Endothelial cell of umbilical vein (primary cell): ENCODE results near the gene DAD1. TPM values are rescaled to one million over a fixed set of nuclear protein-coding genes. Genes with fewer than 3 reads are reported as not detected.

ENCODE experiments used
- BruUV-seq: library from RNA; stranded (reverse); fragments of 400-500 nt; replicated peaks from 2 replicates; lab custom pipeline; 2021; lab: Mats Ljungman, UMichigan
- CTCF ChIA-PET: fragments of 300-600, 350-600 bp; sonication (Branson Sonifier 250); formaldehyde crosslinking; loops from one replicate; lab custom pipeline; 2021; ENCODE audit warnings: antibody characterized with exemption, inconsistent platforms; lab: Charles Lee
- POLR2A ChIA-PET: fragments of 300-600, 350-600 bp; sonication (Branson Sonifier 250); formaldehyde crosslinking; loops from one replicate; lab custom pipeline; 2021; ENCODE audit warnings: antibody characterized with exemption, inconsistent platforms; lab: Charles Lee
- DNase-seq: peaks from one replicate; pipeline ENCODE4 v3.0.0-alpha.2; 2011; ENCODE audit warnings: low read depth, low spot score
- FAIRE-seq: peaks from 2 replicates; lab custom pipeline; 2011; peaks lifted over from hg19 to GRCh38; lab: Jason Lieb, UNC
- H2AFZ ChIP-seq: 2 replicates; pipeline ENCODE4 v1.6.0; 2012; ENCODE audit warnings: low read depth, low read length, control low read depth, inconsistent platforms
- H3K27ac ChIP-seq: 2 replicates; pipeline ENCODE4 v1.5.1; 2011; ENCODE audit warnings: low read depth, mild to moderate bottlenecking, control low read depth, low read length, moderate library complexity; ENCODE audit not compliant: insufficient read depth
- H3K27me3 ChIP-seq, 2 experiments: 2 replicates each; pipeline versions ENCODE4 v1.6.0 to v1.6.1; 2011; ENCODE audit warnings: low read length in 2 of 2, mixed read lengths in 1 of 2; ENCODE audit not compliant: control insufficient read depth in 2 of 2, insufficient read depth in 2 of 2
- H3K36me3 ChIP-seq, 2 experiments: 2 replicates in 1 of 2; 3 replicates in 1 of 2; pipeline ENCODE4 v1.5.1; 2011; ENCODE audit warnings: low read length in 2 of 2, mild to moderate bottlenecking in 1 of 2, moderate library complexity in 1 of 2; ENCODE audit not compliant: control insufficient read depth in 2 of 2, insufficient read depth in 2 of 2; ENCODE audit errors: extremely low read depth in 1 of 2
- H3K4me1 ChIP-seq: 3 replicates; pipeline ENCODE4 v1.5.1; 2011; ENCODE audit warnings: mild to moderate bottlenecking, low read length; ENCODE audit not compliant: control insufficient read depth, insufficient read depth; ENCODE audit errors: extremely low read depth
- H3K4me2 ChIP-seq: 2 replicates; pipeline ENCODE4 v1.6.1; 2011; ENCODE audit warnings: low read length, control low read depth, mixed read lengths; ENCODE audit not compliant: insufficient read depth
- H3K4me3 ChIP-seq, 3 experiments: fragments of 200-600 bp in 1 of 3; sonication (generic), shearing (Covaris generic) in 1 of 3; replicated peaks in 1 of 3; 2 replicates each; pipeline ENCODE4 v1.5.1; 2011 to 2016; ENCODE audit warnings: control low read depth in 3 of 3, low read length in 3 of 3, mild to moderate bottlenecking in 2 of 3, inconsistent platforms in 1 of 3, low read depth in 1 of 3, moderate library complexity in 1 of 3; ENCODE audit not compliant: insufficient read depth in 1 of 3
- H3K79me2 ChIP-seq: 2 replicates; pipeline ENCODE4 v1.6.0; 2012; ENCODE audit warnings: low read length, inconsistent platforms; ENCODE audit not compliant: control insufficient read depth, insufficient read depth
- H3K9ac ChIP-seq: replicated peaks from 2 replicates; pipeline ENCODE3; 2011; ENCODE audit warnings: low read length, control low read depth; ENCODE audit not compliant: insufficient read depth; ENCODE audit errors: extremely low read depth
- H3K9me1 ChIP-seq: replicated peaks from 3 replicates; pipeline ENCODE4 v1.6.0; 2011; ENCODE audit warnings: mild to moderate bottlenecking, low read length; ENCODE audit not compliant: control insufficient read depth, insufficient read depth; ENCODE audit errors: extremely low read depth
- H3K9me3 ChIP-seq: replicated peaks from 2 replicates; pipeline ENCODE4 v1.5.1; 2012; ENCODE audit warnings: low read length, inconsistent platforms; ENCODE audit not compliant: control insufficient read depth, insufficient read depth
- H4K20me1 ChIP-seq: replicated peaks from 2 replicates; pipeline ENCODE3; 2011; ENCODE audit warnings: mild to moderate bottlenecking, low read length; ENCODE audit not compliant: control insufficient read depth, insufficient read depth; ENCODE audit errors: extremely low read depth
- FOS ChIP-seq: IDR thresholded peaks from 2 replicates; pipeline ENCODE4 v1.6.1; 2011; ENCODE audit warnings: mild to moderate bottlenecking, low read length, moderate library complexity, borderline replicate concordance; ENCODE audit not compliant: insufficient read depth
- MYC ChIP-seq: IDR thresholded peaks from one replicate; pipeline ENCODE4 v1.6.1; 2011; ENCODE audit warnings: mild to moderate bottlenecking, low read depth, low read length
- POLR2A ChIP-seq: IDR thresholded peaks from 2 replicates; pipeline ENCODE4 v1.6.1; 2012; ENCODE audit warnings: low read depth, mild to moderate bottlenecking, control low read depth, low read length
- POLR2AphosphoS5 ChIP-seq: IDR thresholded peaks from 2 replicates; pipeline ENCODE4 v1.6.1; 2012; ENCODE audit warnings: low read depth, mild to moderate bottlenecking, control low read depth, low read length, moderate library complexity; ENCODE audit not compliant: insufficient read depth
- dilution Hi-C: fragments of 300-500 bp; cut with MboI; formaldehyde crosslinking; loops from one replicate; pipeline ENCODE4 v1.15.0; 2019; ENCODE audit warnings: low sequenced_read_pairs; ENCODE audit not compliant: extremely low pct_ligation_motif_present
- intact Hi-C: fragments of 100-400 bp; cut with micrococcal nuclease; formaldehyde crosslinking; loops from one replicate; pipeline ENCODE4 v1.10.0; 2022
- polyA plus RNA-seq, 4 experiments: library from polyadenylated mRNA; depleted of rRNA in 3 of 4; stranded (reverse) in 3 of 4; unstranded in 1 of 4; fragments of >200 nt; gene quantifications; 2 replicates each; pipeline versions ENCODE4 v1.2.1 to v1.2.3, GENCODE V29; 2011 to 2012; ENCODE audit warnings: missing spikeins in 1 of 4
- total RNA-seq: library from RNA; stranded (reverse); gene quantifications from 2 replicates; pipeline ENCODE4 v1.2.3, GENCODE V29; 2021
- TF ChIP-seq, protein P1 (sequence below), 2 donors: IDR thresholded peaks; 1 replicate in 1 of 2; 2 replicates in 1 of 2; pipeline ENCODE4 v1.5.1; 2011; ENCODE audit warnings: low read length in 2 of 2, mild to moderate bottlenecking in 2 of 2, moderate library complexity in 2 of 2, control low read depth in 1 of 2, inconsistent platforms in 1 of 2, low read depth in 1 of 2; ENCODE audit not compliant: insufficient read depth in 1 of 2; ENCODE audit errors: extremely low read depth in 1 of 2
- TF ChIP-seq, protein P2 (sequence below): IDR thresholded peaks from 2 replicates; pipeline ENCODE4 v1.6.1; 2011; ENCODE audit not compliant: insufficient read depth, insufficient read length

Gene DAD1
- total and polyA plus RNA-seq, 2 donors (not counting 3 experiments of a cell fraction or from before 2014, with no cell fraction given), result 299 to 1,227 TPM

DNA sequence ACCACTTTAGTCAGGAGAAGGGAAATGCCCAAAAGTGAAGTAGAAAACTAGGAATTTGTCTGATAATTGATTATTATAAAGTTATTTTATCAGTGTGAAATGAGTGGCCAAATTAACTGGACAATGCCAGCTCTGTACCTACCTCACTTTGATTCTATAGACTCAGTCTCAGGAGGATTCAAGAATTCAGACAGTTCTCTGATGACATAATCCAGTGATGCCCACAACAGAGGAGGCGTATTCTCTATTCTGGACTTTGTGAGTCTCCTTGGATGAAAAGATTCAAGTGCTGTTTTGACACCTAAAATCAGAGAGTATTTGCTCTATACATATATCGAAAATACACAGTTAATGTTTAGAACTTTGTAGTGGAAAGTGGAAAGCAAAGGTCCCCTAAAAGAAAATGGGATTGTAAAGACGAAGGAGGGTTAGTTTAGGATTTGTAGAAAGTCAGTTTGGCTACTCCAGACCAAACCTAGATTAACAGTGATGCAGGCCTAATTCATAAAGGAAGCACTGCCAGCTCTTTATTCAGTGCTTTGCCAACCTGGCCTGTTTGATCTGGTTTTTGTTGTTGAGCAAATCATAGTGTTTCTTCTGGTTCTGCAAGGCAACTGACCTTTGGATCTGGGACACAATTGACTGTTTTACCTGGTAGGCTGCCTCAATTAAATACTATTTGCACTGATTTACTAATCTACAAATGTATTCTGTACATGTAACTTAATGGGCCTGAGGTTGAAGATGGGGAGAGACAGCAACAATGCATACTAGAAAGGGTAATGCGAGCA, 67.4 kb downstream of the DAD1 start:
- Histone ChIP-seq H3K9ac (no peak overlapping the region), H4K20me1 (no peaks in the 10 kb centered on the region), H3K27me3 (peaks cover 0 to 1% of the 10 kb centered on the region in 2 experiments), H3K36me3 (no peaks in the 10 kb centered on the region), H3K27ac (no peak overlapping the region), H3K79me2 (no peaks in the 10 kb centered on the region), H3K4me2 (no peak overlapping the region), H3K4me1 (peaks cover 9% of the 10 kb centered on the region), H2AFZ (no peak overlapping the region), H3K4me3 (no peak overlapping the region), H3K9me1 (no peaks in the 10 kb centered on the region), H3K9me3 (no peaks in the 10 kb centered on the region)
- no peak for TF ChIP-seq FOS
- TF ChIP-seq POLR2AphosphoS5, result no peak
- no peak for TF ChIP-seq POLR2A
- TF ChIP-seq, protein P1, sequence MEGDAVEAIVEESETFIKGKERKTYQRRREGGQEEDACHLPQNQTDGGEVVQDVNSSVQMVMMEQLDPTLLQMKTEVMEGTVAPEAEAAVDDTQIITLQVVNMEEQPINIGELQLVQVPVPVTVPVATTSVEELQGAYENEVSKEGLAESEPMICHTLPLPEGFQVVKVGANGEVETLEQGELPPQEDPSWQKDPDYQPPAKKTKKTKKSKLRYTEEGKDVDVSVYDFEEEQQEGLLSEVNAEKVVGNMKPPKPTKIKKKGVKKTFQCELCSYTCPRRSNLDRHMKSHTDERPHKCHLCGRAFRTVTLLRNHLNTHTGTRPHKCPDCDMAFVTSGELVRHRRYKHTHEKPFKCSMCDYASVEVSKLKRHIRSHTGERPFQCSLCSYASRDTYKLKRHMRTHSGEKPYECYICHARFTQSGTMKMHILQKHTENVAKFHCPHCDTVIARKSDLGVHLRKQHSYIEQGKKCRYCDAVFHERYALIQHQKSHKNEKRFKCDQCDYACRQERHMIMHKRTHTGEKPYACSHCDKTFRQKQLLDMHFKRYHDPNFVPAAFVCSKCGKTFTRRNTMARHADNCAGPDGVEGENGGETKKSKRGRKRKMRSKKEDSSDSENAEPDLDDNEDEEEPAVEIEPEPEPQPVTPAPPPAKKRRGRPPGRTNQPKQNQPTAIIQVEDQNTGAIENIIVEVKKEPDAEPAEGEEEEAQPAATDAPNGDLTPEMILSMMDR (IDR thresholded peaks at IDR 0.05; ENCODE audit: extremely low read depth in 1 of 2, insufficient read depth in 1 of 2, low read depth in 1 of 2, low read length in 2 of 2), result no peak
- no peak for TF ChIP-seq MYC
- TF ChIP-seq, protein P2, sequence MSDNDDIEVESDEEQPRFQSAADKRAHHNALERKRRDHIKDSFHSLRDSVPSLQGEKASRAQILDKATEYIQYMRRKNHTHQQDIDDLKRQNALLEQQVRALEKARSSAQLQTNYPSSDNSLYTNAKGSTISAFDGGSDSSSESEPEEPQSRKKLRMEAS, result no peak
- CTCF ChIA-PET, result no interaction called here
- POLR2A ChIA-PET, result no interaction called here
- DNase-seq, result no peak
- dilution Hi-C loops (no loop called here), intact Hi-C loops (no loop called here)
- no TSS peak for BruUV-seq
- no peak for FAIRE-seq
